Transverse colon (tissue), 4 donors: ENCODE data around the gene PLEKHA6. TPM values are rescaled to one million over a fixed set of nuclear protein-coding genes. Genes with fewer than 3 reads are reported as not detected.

Experiments used
- DNase-seq: peaks from one replicate; pipeline ENCODE4 v3.0.0-alpha.2; 2019
- H3K27ac ChIP-seq, 4 donors: fragments of 200-600 bp; sonication (generic); 2 replicates each; pipeline ENCODE4 v1.5.1; 2016 to 2018; ENCODE audit warnings: inconsistent platforms in 4 of 4
- H3K27me3 ChIP-seq: fragments of 200-600 bp; sonication (generic); 2 replicates; pipeline ENCODE4 v1.5.1; 2017; ENCODE audit warnings: inconsistent platforms
- H3K36me3 ChIP-seq, 4 donors: fragments of 200-600 bp; sonication (generic); 2 replicates each; pipeline ENCODE4 v1.5.1; 2017 to 2019; ENCODE audit warnings: inconsistent platforms in 4 of 4
- H3K4me1 ChIP-seq, 4 donors: fragments of 200-600 bp; sonication (generic); 2 replicates each; pipeline ENCODE4 v1.5.1; 2017 to 2020; ENCODE audit warnings: inconsistent platforms in 4 of 4
- H3K4me3 ChIP-seq, 4 donors: fragments of 200-600 bp; sonication (generic); 1 replicate in 1 of 4; 2 replicates in 3 of 4; pipeline versions ENCODE4 v1.5.1 to v1.6.1; 2017 to 2019; ENCODE audit warnings: inconsistent platforms in 4 of 4
- H3K9me3 ChIP-seq, 2 donors: fragments of 200-600 bp; sonication (generic); 2 replicates each; pipeline ENCODE4 v1.5.1; 2017 to 2019; ENCODE audit warnings: inconsistent platforms in 2 of 2
- CTCF ChIP-seq, 5 experiments: fragments of 200-600 bp in 3 of 5; fragments of 450-650 bp in 2 of 5; sonication (generic) in 3 of 5; IDR thresholded peaks; 1 replicate in 2 of 5; 2 replicates in 3 of 5; pipeline ENCODE4 v1.5.1; 2016 to 2017; ENCODE audit warnings: antibody characterized with exemption in 5 of 5, inconsistent platforms in 3 of 5, mild to moderate bottlenecking in 2 of 5, moderate library complexity in 1 of 5
- EP300 ChIP-seq: sonication (generic); formaldehyde crosslinking; IDR thresholded peaks from one replicate; pipeline ENCODE4 v1.6.1; 2017; ENCODE audit warnings: antibody characterized with exemption, low read depth
- POLR2A ChIP-seq: fragments of 450-650 bp; IDR thresholded peaks from one replicate; pipeline ENCODE4 v1.6.1; 2016; ENCODE audit warnings: antibody characterized with exemption, mild to moderate bottlenecking, moderate library complexity
- POLR2AphosphoS5 ChIP-seq, 3 donors: sonication (generic); formaldehyde crosslinking; IDR thresholded peaks; one replicate each; pipeline ENCODE4 v1.6.1; 2016; ENCODE audit warnings: antibody characterized with exemption in 3 of 3
- WGBS, 2 donors: methylation state at CpG; one replicate each; pipeline ENCODE4 v1.1.5; 2018; ENCODE audit warnings: low coverage in 1 of 2; 5-methylcytosine and 5-hydroxymethylcytosine counted together
- in situ Hi-C, 4 donors: fragments of 200-750 bp; cut with MboI; loops; one replicate each; pipeline versions ENCODE4 v1.15.0 to v1.15.1; 2017; ENCODE audit warnings: low sequenced_read_pairs in 3 of 4, low pct_ligation_motif_present in 1 of 4, low pct_unique_long_range_greater_than_20kb in 1 of 4
- intact Hi-C: fragments of 100-400 bp; cut with DNase I; formaldehyde crosslinking; loops from one replicate; pipeline ENCODE4 v1.15.1; 2023; ENCODE audit warnings: low total_unique reads
- total RNA-seq, 4 donors: library from RNA; depleted of rRNA; stranded (reverse); fragments of >200 nt; gene quantifications; one replicate each; pipeline ENCODE4 v1.1.0, GENCODE V29; 2016

PLEKHA6 gene
- total RNA-seq, 4 donors from 2014 or later, result 58.7 to 209 (median 97.9) TPM

GRCh38 chr1:204318324-204318723 is 41.4 kb downstream of the PLEKHA6 start:
- Histone ChIP-seq H3K4me1 (peaks cover 0 to 44% (median 12%) of the 10 kb centered on the region in 4 donors), H3K4me3 (no peak overlapping the region), H3K27ac (peak overlapping the region; percentile 47 to 73 (median 64)), H3K36me3 (no peaks in the 10 kb centered on the region), H3K9me3 (no peaks in the 10 kb centered on the region), H3K27me3 (no peaks in the 10 kb centered on the region)
- 89% methylated on average over 5 of the region's 5 CpGs; no CpG with 5 or more reads in 1 of the 2 donors for WGBS, 2 donors
- DNase-seq, result no peak
- in situ Hi-C loops, result no loop called here
- intact Hi-C loops, result no loop called here
- no peak for TF ChIP-seq POLR2A
- no peak for TF ChIP-seq POLR2AphosphoS5 (IDR thresholded peaks at IDR 0.05)
- TF ChIP-seq EP300, result no peak
- TF ChIP-seq CTCF (IDR thresholded peaks at IDR 0.05), result no peak

GRCh38 chr1:204317170-204317569 is 42.6 kb downstream of the PLEKHA6 start:
- H3K36me3 ChIP-seq, result no peaks in the 10 kb centered on the region
- TF ChIP-seq CTCF (IDR thresholded peaks at IDR 0.05) (no peak), POLR2AphosphoS5 (IDR thresholded peaks at IDR 0.05) (no peak), POLR2A (no peak), EP300 (no peak)
- H3K27me3 ChIP-seq, result no peaks in the 10 kb centered on the region
- DNase-seq, result no peak
- H3K9me3 ChIP-seq, result no peaks in the 10 kb centered on the region
- 63 to 100% methylated on average over 1 to 5 of the region's 5 CpGs for WGBS, 2 donors
- intact Hi-C loops (no loop called here), in situ Hi-C loops (no loop called here)
- H3K27ac ChIP-seq, result no peak overlapping the region
- no peak overlapping the region for H3K4me3 ChIP-seq
- peaks cover 0 to 44% (median 12%) of the 10 kb centered on the region in 4 donors for H3K4me1 ChIP-seq

- no peaks in the 10 kb centered on the region for H3K27me3 ChIP-seq
- no peaks in the 10 kb centered on the region for H3K36me3 ChIP-seq
- no peak overlapping the region for H3K4me3 ChIP-seq
- H3K27ac ChIP-seq, result no peak overlapping the region
- in situ Hi-C loops, result no loop called here
- peaks cover 0 to 37% (median 10%) of the 10 kb centered on the region in 4 donors for H3K4me1 ChIP-seq
- intact Hi-C loops, result no loop called here
- 70 to 75% methylated on average over 2 to 6 of the region's 6 CpGs for WGBS, 2 donors
- H3K9me3 ChIP-seq, result no peaks in the 10 kb centered on the region
- no peak for DNase-seq
- TF ChIP-seq POLR2A, result no peak
- no peak for TF ChIP-seq EP300
- no peak for TF ChIP-seq CTCF (IDR thresholded peaks at IDR 0.05)
- no peak for TF ChIP-seq POLR2AphosphoS5 (IDR thresholded peaks at IDR 0.05)
Observed at GRCh38 chr1:204316164-204316563, 43.6 kb downstream of the PLEKHA6 start.

- no peak overlapping the region for H3K4me3 ChIP-seq
- DNase-seq, result no peak
- H3K9me3 ChIP-seq, result no peaks in the 10 kb centered on the region
- in situ Hi-C loops (no loop called here), intact Hi-C loops (no loop called here)
- 87% methylated on average over 6 to 12 of the region's 12 CpGs for WGBS, 2 donors
- H3K27me3 ChIP-seq, result no peaks in the 10 kb centered on the region
- TF ChIP-seq POLR2AphosphoS5 (IDR thresholded peaks at IDR 0.05), result no peak
- no peak for TF ChIP-seq POLR2A
- H3K36me3 ChIP-seq, result no peaks in the 10 kb centered on the region
- H3K27ac ChIP-seq, result no peak overlapping the region
- peaks cover 0 to 26% (median 5%) of the 10 kb centered on the region in 4 donors for H3K4me1 ChIP-seq
Observed at GRCh38 chr1:204314893-204315658, 44.7 kb downstream of the PLEKHA6 start.
